HepG2 (cell line): ENCODE data around the gene MPP7. TPM values are rescaled to one million over a fixed set of nuclear protein-coding genes. Genes with fewer than 3 reads are reported as not detected.

Experiments
- ATAC-seq: fragments of 200-7000 bp; cut with Tn5 transposase; 3 replicates; pipeline ENCODE4 v1.9.1; 2020; ENCODE audit warnings: mild to moderate bottlenecking, moderate library complexity
- BruUV-seq: library from RNA; stranded (reverse); fragments of 400-500 nt; replicated peaks from 2 replicates; lab custom pipeline; 2021; lab: Mats Ljungman, UMichigan
- CTCF ChIA-PET: fragments of 300-600 bp; formaldehyde crosslinking; extraction: SDS; loops from one replicate; lab custom pipeline; 2021; ENCODE audit warnings: low total read pairs, inconsistent platforms, low intra/inter-chr PET ratio; lab: Yijun Ruan, JAX
- POLR2A ChIA-PET: fragments of 350-600 bp; sonication (Branson Sonifier 250); formaldehyde crosslinking; loops from one replicate; lab custom pipeline; 2020; ENCODE audit warnings: antibody characterized with exemption, inconsistent platforms; lab: Yijun Ruan, JAX
- DNase-seq: peaks from one replicate; pipeline ENCODE4 v3.0.0-alpha.2; 2015; ENCODE audit warnings: low spot score
- FAIRE-seq: peaks from 3 replicates; lab custom pipeline; 2011; peaks lifted over from hg19 to GRCh38; lab: Jason Lieb, UNC
- H2AFZ ChIP-seq: one replicate; pipeline ENCODE4 v1.6.1; 2011; ENCODE audit warnings: low read length, inconsistent platforms
- H3K27ac ChIP-seq: fragments of 300-600 bp; 3 replicates; pipeline ENCODE4 v1.8.0; 2011; ENCODE audit warnings: mixed run types, mild to moderate bottlenecking, mixed read lengths, low read length, inconsistent platforms; ENCODE audit not compliant: insufficient read depth; ENCODE audit errors: extremely low read length
- H3K27me3 ChIP-seq, 2 experiments: fragments of 200-600 bp in 1 of 2; 2 replicates in 1 of 2; 3 replicates in 1 of 2; pipeline versions ENCODE4 v1.6.0 to v1.8.0; 2011; ENCODE audit warnings: low read length in 2 of 2, mild to moderate bottlenecking in 2 of 2, moderate library complexity in 2 of 2, inconsistent platforms in 1 of 2; ENCODE audit not compliant: insufficient read depth in 2 of 2, control insufficient read depth in 1 of 2
- H3K36me3 ChIP-seq, 2 experiments: fragments of 200-600 bp in 1 of 2; replicated peaks in 1 of 2; 2 replicates in 1 of 2; 3 replicates in 1 of 2; pipeline versions ENCODE4 v1.5.1 to v1.8.0; 2011; ENCODE audit warnings: low read length in 2 of 2, inconsistent platforms in 1 of 2; ENCODE audit not compliant: insufficient read depth in 2 of 2, control insufficient read depth in 1 of 2
- H3K4me1 ChIP-seq: 2 replicates; pipeline ENCODE4 v1.5.1; 2012; ENCODE audit warnings: low read length, inconsistent platforms; ENCODE audit not compliant: insufficient read depth
- H3K4me2 ChIP-seq: 2 replicates; pipeline ENCODE4 v1.6.0; 2011; ENCODE audit warnings: low read depth, low read length, inconsistent platforms
- H3K4me3 ChIP-seq, 3 experiments: fragments of 200-600 bp in 1 of 3; sonication (generic), shearing (Covaris generic) in 1 of 3; replicated peaks in 1 of 3; 2 replicates each; pipeline ENCODE4 v1.5.1; 2011 to 2016; ENCODE audit warnings: low read length in 3 of 3, inconsistent platforms in 2 of 3, low read depth in 2 of 3, mild to moderate bottlenecking in 2 of 3, control low read depth in 1 of 3, mixed read lengths in 1 of 3; ENCODE audit not compliant: insufficient read depth in 1 of 3
- H3K79me2 ChIP-seq: one replicate; pipeline ENCODE4 v1.6.1; 2011; ENCODE audit warnings: low read length, inconsistent platforms; ENCODE audit not compliant: insufficient read depth
- H3K9ac ChIP-seq: 2 replicates; pipeline ENCODE4 v1.6.0; 2011; ENCODE audit warnings: mild to moderate bottlenecking, low read depth, low read length, inconsistent platforms; ENCODE audit not compliant: insufficient read depth
- H3K9me3 ChIP-seq: 2 replicates; pipeline ENCODE4 v1.5.1; 2012; ENCODE audit warnings: mild to moderate bottlenecking, low read length
- H4K20me1 ChIP-seq: 2 replicates; pipeline ENCODE4 v1.6.0; 2011; ENCODE audit warnings: inconsistent platforms, mild to moderate bottlenecking, low read length, moderate library complexity; ENCODE audit not compliant: insufficient read depth
- ZNF557 ChIP-seq: sonication (generic); formaldehyde crosslinking; IDR thresholded peaks from 2 replicates; pipeline ENCODE4 v1.4.0; 2020; ENCODE audit warnings: missing genetic modification reagents
- ZNF570 ChIP-seq: sonication (generic); formaldehyde crosslinking; IDR thresholded peaks from 2 replicates; pipeline ENCODE4 v1.4.0; 2020; ENCODE audit warnings: mild to moderate bottlenecking, missing genetic modification reagents, borderline replicate concordance
- WGBS: methylation state at CpG from one replicate; pipeline ENCODE4 v1.1.6; 2017; ENCODE audit warnings: low lambda C conversion rate; 5-methylcytosine and 5-hydroxymethylcytosine counted together
- in situ Hi-C: cut with HindIII; loops from 2 replicates; pipeline ENCODE4 v1.10.0; 2017; ENCODE audit warnings: low pct_unique_long_range_greater_than_20kb; ENCODE audit not compliant: extremely low pct_ligation_motif_present
- intact Hi-C: fragments of 100-400 bp; cut with micrococcal nuclease; formaldehyde crosslinking; loops from one replicate; pipeline ENCODE4 v1.10.0; 2022; ENCODE audit not compliant: unreplicated experiment
- polyA plus RNA-seq, 8 experiments: library from polyadenylated mRNA; depleted of rRNA in 3 of 8; stranded (reverse) in 7 of 8; unstranded in 1 of 8; fragments of >200 nt; fragmentation: Illumina TruSeq in 4 of 8; extraction: Trizol in 4 of 8; gene quantifications; 2 replicates each; pipeline versions ENCODE4 v1.2.1 to v1.2.3, GENCODE V29; 2011 to 2016; ENCODE audit warnings: low read depth in 4 of 8, missing spikeins in 1 of 8, mixed read lengths in 1 of 8; ENCODE audit not compliant: insufficient read depth in 1 of 8
- total RNA-seq, 5 experiments: library from RNA; depleted of rRNA; stranded (reverse); fragments of >200 nt; fragmentation: Illumina TruSeq; extraction: Trizol; gene quantifications; 2 replicates each; pipeline ENCODE4 v1.2.3, GENCODE V29; 2016; ENCODE audit warnings: low read depth in 1 of 5
- TF ChIP-seq, protein P1 (sequence below): sonication (generic); formaldehyde crosslinking; IDR thresholded peaks from 2 replicates; pipeline ENCODE4 v1.4.0; 2020; ENCODE audit warnings: missing genetic modification reagents
- TF ChIP-seq, protein P2 (sequence below): sonication (generic); formaldehyde crosslinking; IDR thresholded peaks from 2 replicates; pipeline ENCODE4 v1.4.0; 2020; ENCODE audit warnings: mild to moderate bottlenecking, low read depth, missing genetic modification reagents

The MPP7 gene
- total and polyA plus RNA-seq, 2 of the 13 experiments (the other 11 are each of a cell fraction or from before 2014, with no cell fraction given), result 6.8 to 16.4 TPM

DNA sequence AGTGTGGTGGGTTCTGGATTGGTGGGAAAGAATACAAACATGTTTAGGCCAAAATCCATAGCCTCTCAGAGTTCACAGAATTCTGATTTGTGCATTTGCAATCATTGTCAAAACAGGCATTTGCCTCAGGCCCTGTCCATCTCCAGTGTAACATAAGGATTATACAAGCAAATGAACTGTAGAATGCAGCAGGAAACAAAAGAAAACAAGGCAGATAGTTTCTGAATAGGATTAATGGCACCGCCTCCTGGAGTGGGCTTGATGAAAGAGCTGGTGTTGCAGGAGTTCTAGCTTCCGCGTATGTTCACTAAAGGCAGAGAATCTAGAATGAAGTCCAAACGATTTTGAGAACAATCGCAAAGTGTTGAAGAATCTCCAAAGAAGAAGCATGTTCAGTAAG is 11.3 kb upstream of the MPP7 start:
- CTCF ChIA-PET, result no interaction called here
- BruUV-seq, result no TSS peak
- 43% methylated on average over 5 of the region's 5 CpGs for WGBS

More for the DNA sequence above, 11.3 kb upstream of the MPP7 start:
- intact Hi-C loops, result no loop called here
- TF ChIP-seq, protein P1, sequence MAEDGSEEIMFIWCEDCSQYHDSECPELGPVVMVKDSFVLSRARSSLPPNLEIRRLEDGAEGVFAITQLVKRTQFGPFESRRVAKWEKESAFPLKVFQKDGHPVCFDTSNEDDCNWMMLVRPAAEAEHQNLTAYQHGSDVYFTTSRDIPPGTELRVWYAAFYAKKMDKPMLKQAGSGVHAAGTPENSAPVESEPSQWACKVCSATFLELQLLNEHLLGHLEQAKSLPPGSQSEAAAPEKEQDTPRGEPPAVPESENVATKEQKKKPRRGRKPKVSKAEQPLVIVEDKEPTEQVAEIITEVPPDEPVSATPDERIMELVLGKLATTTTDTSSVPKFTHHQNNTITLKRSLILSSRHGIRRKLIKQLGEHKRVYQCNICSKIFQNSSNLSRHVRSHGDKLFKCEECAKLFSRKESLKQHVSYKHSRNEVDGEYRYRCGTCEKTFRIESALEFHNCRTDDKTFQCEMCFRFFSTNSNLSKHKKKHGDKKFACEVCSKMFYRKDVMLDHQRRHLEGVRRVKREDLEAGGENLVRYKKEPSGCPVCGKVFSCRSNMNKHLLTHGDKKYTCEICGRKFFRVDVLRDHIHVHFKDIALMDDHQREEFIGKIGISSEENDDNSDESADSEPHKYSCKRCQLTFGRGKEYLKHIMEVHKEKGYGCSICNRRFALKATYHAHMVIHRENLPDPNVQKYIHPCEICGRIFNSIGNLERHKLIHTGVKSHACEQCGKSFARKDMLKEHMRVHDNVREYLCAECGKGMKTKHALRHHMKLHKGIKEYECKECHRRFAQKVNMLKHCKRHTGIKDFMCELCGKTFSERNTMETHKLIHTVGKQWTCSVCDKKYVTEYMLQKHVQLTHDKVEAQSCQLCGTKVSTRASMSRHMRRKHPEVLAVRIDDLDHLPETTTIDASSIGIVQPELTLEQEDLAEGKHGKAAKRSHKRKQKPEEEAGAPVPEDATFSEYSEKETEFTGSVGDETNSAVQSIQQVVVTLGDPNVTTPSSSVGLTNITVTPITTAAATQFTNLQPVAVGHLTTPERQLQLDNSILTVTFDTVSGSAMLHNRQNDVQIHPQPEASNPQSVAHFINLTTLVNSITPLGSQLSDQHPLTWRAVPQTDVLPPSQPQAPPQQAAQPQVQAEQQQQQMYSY, result no peak
- TF ChIP-seq ZNF557 (CRISPR knock-in tag), result no peak
- TF ChIP-seq ZNF570 (CRISPR knock-in tag), result no peak
- TF ChIP-seq, protein P2, sequence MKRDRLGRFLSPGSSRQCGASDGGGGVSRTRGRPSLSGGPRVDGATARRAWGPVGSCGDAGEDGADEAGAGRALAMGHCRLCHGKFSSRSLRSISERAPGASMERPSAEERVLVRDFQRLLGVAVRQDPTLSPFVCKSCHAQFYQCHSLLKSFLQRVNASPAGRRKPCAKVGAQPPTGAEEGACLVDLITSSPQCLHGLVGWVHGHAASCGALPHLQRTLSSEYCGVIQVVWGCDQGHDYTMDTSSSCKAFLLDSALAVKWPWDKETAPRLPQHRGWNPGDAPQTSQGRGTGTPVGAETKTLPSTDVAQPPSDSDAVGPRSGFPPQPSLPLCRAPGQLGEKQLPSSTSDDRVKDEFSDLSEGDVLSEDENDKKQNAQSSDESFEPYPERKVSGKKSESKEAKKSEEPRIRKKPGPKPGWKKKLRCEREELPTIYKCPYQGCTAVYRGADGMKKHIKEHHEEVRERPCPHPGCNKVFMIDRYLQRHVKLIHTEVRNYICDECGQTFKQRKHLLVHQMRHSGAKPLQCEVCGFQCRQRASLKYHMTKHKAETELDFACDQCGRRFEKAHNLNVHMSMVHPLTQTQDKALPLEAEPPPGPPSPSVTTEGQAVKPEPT (CRISPR knock-in tag), result no peak
- TF ChIP-seq, all 625 proteins: peak for 0
- Histone ChIP-seq H3K27me3 (peaks cover 1 to 8% of the 10 kb centered on the region in 2 experiments; a peak in 1 of 5 replicates), H3K4me3 (no peak overlapping the region), H2AFZ (no peak overlapping the region), H3K4me2 (no peak overlapping the region), H3K9ac (no peak overlapping the region), H3K4me1 (no peaks in the 10 kb centered on the region), H3K27ac (no peak overlapping the region), H4K20me1 (no peaks in the 10 kb centered on the region), H3K36me3 (no peaks in the 10 kb centered on the region), H3K9me3 (no peaks in the 10 kb centered on the region), H3K79me2 (no peaks in the 10 kb centered on the region)
- POLR2A ChIA-PET, result interaction anchor here (4.2 kb wide), 1 partner anchor 12 kb away, joined by 19 read pairs; the partner anchor contains the start of gene MPP7
- FAIRE-seq, result no peak
- no peak for DNase-seq
- in situ Hi-C loops, result no loop called here
- ATAC-seq, result no peak
